ENCODE data around the gene COX6A2. TPM values are rescaled to one million over a fixed set of nuclear protein-coding genes. Genes with fewer than 3 reads are reported as not detected.
A peak's percentile ranks its signal among the peaks of the same experiment; 100 is the strongest.

Gene COX6A2
- total and polyA plus RNA-seq, 12 donors: 2.8 to 5.2 TPM; not detected in 10

- intact Hi-C loops (cut with DNase I): no loop called here
- H3K27me3 ChIP-seq: no peaks in the 10 kb centered on the region
Observed at GRCh38 chr16:31456988-31457360, 28.8 kb upstream of the COX6A2 start.

GRCh38 chr16:31455601-31456314 is 27.6 kb upstream of the COX6A2 start:
- TF ChIP-seq CTCF (IDR thresholded peaks at IDR 0.05) (no peak), POLR2A (IDR thresholded peaks at IDR 0.05) (no peak)
- Histone ChIP-seq H3K36me3 (replicated peaks in 1 of 2) (no peaks in the 10 kb centered on the region), H3K4me1 (replicated peaks in 1 of 2) (peaks cover 56 to 71% of the 10 kb centered on the region in 2 donors), H3K9me3 (replicated peaks in 1 of 3) (no peaks in the 10 kb centered on the region), H3K27me3 (no peaks in the 10 kb centered on the region), H3K27ac (peak overlapping the region in 1 of 5 donors; percentile 8), H3K4me3 (no peak overlapping the region)
- intact Hi-C loops (cut with DNase I): no loop called here
- peak in 3 of 7 donors; percentile 20 to 55 (median 22) for DNase-seq
- WGBS, 4 donors: 70 to 83% (median 74%) methylated on average over 11 to 17 of the region's 17 CpGs

More at GRCh38 chr16:31456988-31457360, 28.8 kb upstream of the COX6A2 start:
- Histone ChIP-seq H3K36me3 (replicated peaks in 1 of 2) (peaks cover 0 to 2% of the 10 kb centered on the region in 2 donors), H3K4me1 (replicated peaks in 1 of 2) (peaks cover 50 to 69% of the 10 kb centered on the region in 2 donors), H3K9me3 (replicated peaks in 1 of 3) (no peaks in the 10 kb centered on the region), H3K4me3 (peak overlapping the region in 1 of 4 donors; percentile 90), H3K27ac (peak overlapping the region in 1 of 5 donors; percentile 100)
- WGBS, 4 donors: 77 to 82% (median 80%) methylated on average over 8 of the region's 8 CpGs
- TF ChIP-seq CTCF (IDR thresholded peaks at IDR 0.05) (no peak), POLR2A (IDR thresholded peaks at IDR 0.05) (no peak)
- peak in 1 of 7 donors; percentile 51 for DNase-seq

GRCh38 chr16:31453255-31454204 is 25.4 kb upstream of the COX6A2 start:
- Histone ChIP-seq H3K36me3 (replicated peaks in 1 of 2) (no peaks in the 10 kb centered on the region), H3K9me3 (replicated peaks in 1 of 3) (no peaks in the 10 kb centered on the region), H3K4me3 (no peak overlapping the region), H3K27me3 (no peaks in the 10 kb centered on the region), H3K4me1 (replicated peaks in 1 of 2) (peaks cover 49 to 62% of the 10 kb centered on the region in 2 donors), H3K27ac (peak overlapping the region; percentile 37 to 87 (median 79))
- TF ChIP-seq POLR2A (IDR thresholded peaks at IDR 0.05) (peak in 1 of 2 donors; percentile 25), CTCF (IDR thresholded peaks at IDR 0.05) (no peak)
- 24 to 38% (median 33%) methylated on average over 12 to 20 of the region's 20 CpGs for WGBS, 4 donors
- intact Hi-C loops (cut with DNase I): no loop called here
- DNase-seq: peak; percentile 56 to 86 (median 75)

- DNase-seq: peak in 5 of 7 donors; percentile 42 to 80 (median 69)
- TF ChIP-seq CTCF (IDR thresholded peaks at IDR 0.05) (no peak), POLR2A (IDR thresholded peaks at IDR 0.05) (peak in 1 of 2 donors; percentile 12)
- intact Hi-C loops (cut with DNase I): no loop called here
- Histone ChIP-seq H3K4me1 (replicated peaks in 1 of 2) (peaks cover 45 to 59% of the 10 kb centered on the region in 2 donors), H3K27ac (peak overlapping the region; percentile 35 to 87 (median 79)), H3K36me3 (replicated peaks in 1 of 2) (no peaks in the 10 kb centered on the region), H3K27me3 (no peaks in the 10 kb centered on the region), H3K9me3 (replicated peaks in 1 of 3) (no peaks in the 10 kb centered on the region), H3K4me3 (no peak overlapping the region)
- 24 to 45% (median 39%) methylated on average over 3 of the region's 3 CpGs for WGBS, 4 donors
Observed at GRCh38 chr16:31452631-31453106, 24.5 kb upstream of the COX6A2 start.

All from adrenal gland (tissue), 12 donors.